ENCODE measurements around the gene GLB1L3. TPM values are rescaled to one million over a fixed set of nuclear protein-coding genes. Genes with fewer than 3 reads are reported as not detected.
"Not testable (repeated sequence)": the region's sequence is repeated elsewhere in the genome, so short reads cannot be mapped to it uniquely, and the experiment has no call there.

The GLB1L3 gene
- total RNA-seq, 3 donors from 2014 or later (not counting 1 experiment from before 2014, with no cell fraction given): 0.38 TPM; not detected in 2

- Mint-ChIP-seq H3K36me3 (no peaks in the 10 kb centered on the region), H3K27ac (no peak overlapping the region), H3K4me1 (peaks cover 3 to 9% of the 10 kb centered on the region in 2 donors), H3K27me3 (ENCODE audit: low read depth in 2 of 2) (peaks cover 0 to 10% of the 10 kb centered on the region in 2 donors), H3K4me3 (no peak overlapping the region), H3K9me3 (no peaks in the 10 kb centered on the region)
- H3K27ac ChIP-seq (ENCODE audit: low read length): no peak overlapping the region
- intact Hi-C loops (cut with micrococcal nuclease): no loop called here
- 89% methylated on average over 68 of the region's 68 CpGs for WGBS (ENCODE audit: insufficient coverage)
- H3K9me3 ChIP-seq (ENCODE audit: control insufficient read depth, insufficient read depth, low read length): no peaks in the 10 kb centered on the region
- peaks cover 6% of the 10 kb centered on the region for H3K4me1 ChIP-seq (ENCODE audit: control insufficient read depth, insufficient read depth, low read length)
- H3K4me3 ChIP-seq (ENCODE audit: low read length): no peak overlapping the region
- no peaks in the 10 kb centered on the region for H3K36me3 ChIP-seq (ENCODE audit: control insufficient read depth, insufficient read depth, low read length)
- DNase-seq (no peak), ATAC-seq (no peak)
- no peaks in the 10 kb centered on the region for H3K27me3 ChIP-seq (ENCODE audit: control insufficient read depth, insufficient read depth, low read length)
- no peak for TF ChIP-seq CTCF (IDR thresholded peaks at IDR 0.05)
Observed at GRCh38 chr11:134341805-134342571, 65.8 kb downstream of the GLB1L3 start.

DNA sequence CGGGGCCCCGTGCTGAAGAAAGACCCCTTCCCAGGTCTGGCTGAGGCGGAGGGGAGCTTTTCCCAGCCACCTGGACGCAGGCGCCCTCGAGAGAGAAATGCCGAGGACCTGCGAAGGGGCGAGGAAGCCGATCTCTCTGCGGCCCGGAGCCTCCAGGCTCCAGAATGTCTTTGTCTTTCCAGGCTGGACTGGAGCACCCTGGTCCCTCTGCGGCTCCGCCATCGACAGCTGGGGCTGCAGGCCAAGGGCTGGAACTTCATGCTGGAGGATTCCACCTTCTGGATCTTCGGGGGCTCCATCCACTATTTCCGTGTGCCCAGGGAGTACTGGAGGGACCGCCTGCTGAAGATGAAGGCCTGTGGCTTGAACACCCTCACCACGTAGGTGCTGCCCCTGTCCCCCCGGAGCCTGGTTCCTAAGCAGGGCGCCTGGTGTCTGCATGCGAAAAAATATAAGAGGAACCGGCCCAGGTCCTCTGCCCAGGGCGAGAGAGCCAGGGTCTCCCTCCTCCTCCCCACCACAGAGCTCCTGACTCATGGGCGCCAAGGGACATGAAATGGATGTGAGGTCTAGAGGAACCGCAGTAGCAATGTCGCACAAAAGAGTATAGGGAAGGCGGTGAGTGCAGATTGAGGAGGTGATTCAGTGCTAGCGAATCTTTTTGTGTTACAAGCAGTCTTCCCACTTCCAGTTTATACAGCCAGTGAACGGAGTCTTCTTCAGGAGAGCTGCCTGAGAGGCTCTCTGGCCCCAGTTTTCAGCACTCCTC is 66.6 kb downstream of the GLB1L3 start:
- Histone ChIP-seq H3K27me3 (ENCODE audit: control insufficient read depth, insufficient read depth, low read length) (no peaks in the 10 kb centered on the region), H3K4me3 (ENCODE audit: low read length) (no peak overlapping the region), H3K27ac (ENCODE audit: low read length) (no peak overlapping the region), H3K36me3 (ENCODE audit: control insufficient read depth, insufficient read depth, low read length) (no peaks in the 10 kb centered on the region), H3K9me3 (ENCODE audit: control insufficient read depth, insufficient read depth, low read length) (no peaks in the 10 kb centered on the region), H3K4me1 (ENCODE audit: control insufficient read depth, insufficient read depth, low read length) (peaks cover 11% of the 10 kb centered on the region)
- peaks cover 0 to 10% of the 10 kb centered on the region in 2 donors for H3K27me3 Mint-ChIP-seq (ENCODE audit: low read depth in 2 of 2)
- H3K27ac Mint-ChIP-seq: no peak overlapping the region
- H3K9me3 Mint-ChIP-seq: no peaks in the 10 kb centered on the region
- no peaks in the 10 kb centered on the region for H3K36me3 Mint-ChIP-seq
- H3K4me3 Mint-ChIP-seq: no peak overlapping the region
- no peak for TF ChIP-seq CTCF (IDR thresholded peaks at IDR 0.05)
- WGBS (ENCODE audit: insufficient coverage): 94% methylated on average over 30 of the region's 30 CpGs
- no peak for ATAC-seq
- intact Hi-C loops (cut with micrococcal nuclease): no loop called here
- peaks cover 8 to 15% of the 10 kb centered on the region in 2 donors for H3K4me1 Mint-ChIP-seq
- no peak for DNase-seq

DNA sequence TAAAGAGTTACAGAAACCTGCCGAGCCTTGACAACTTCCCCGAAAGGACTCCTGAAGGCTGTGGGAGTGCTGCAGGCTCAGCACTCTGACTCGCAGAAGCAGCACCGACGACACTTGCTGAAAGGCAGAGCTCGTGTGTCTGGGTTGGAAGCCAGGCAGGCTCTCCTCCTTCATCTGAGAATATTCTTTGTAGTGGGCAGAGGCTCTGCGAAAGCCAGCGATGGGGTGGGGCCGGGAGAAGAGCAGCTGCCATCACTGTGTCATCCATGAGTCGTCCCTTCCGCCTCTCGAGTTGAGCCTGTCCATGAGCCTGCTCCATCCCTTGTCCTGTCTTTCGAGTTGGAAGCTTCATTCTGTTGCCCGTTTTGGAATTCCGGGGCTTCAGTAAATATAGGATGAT is 67.5 kb downstream of the GLB1L3 start:
- Histone ChIP-seq H3K27me3 (ENCODE audit: control insufficient read depth, insufficient read depth, low read length) (no peaks in the 10 kb centered on the region), H3K9me3 (ENCODE audit: control insufficient read depth, insufficient read depth, low read length) (no peaks in the 10 kb centered on the region), H3K4me1 (ENCODE audit: control insufficient read depth, insufficient read depth, low read length) (peaks cover 17% of the 10 kb centered on the region), H3K27ac (ENCODE audit: low read length) (no peak overlapping the region), H3K36me3 (ENCODE audit: control insufficient read depth, insufficient read depth, low read length) (no peaks in the 10 kb centered on the region), H3K4me3 (ENCODE audit: low read length) (no peak overlapping the region)
- peak overlapping the region in 1 of 2 donors; percentile 16 for H3K27ac Mint-ChIP-seq
- peaks cover 8 to 17% of the 10 kb centered on the region in 2 donors for H3K4me1 Mint-ChIP-seq
- intact Hi-C loops (cut with micrococcal nuclease): no loop called here
- peaks cover 0 to 10% of the 10 kb centered on the region in 2 donors for H3K27me3 Mint-ChIP-seq (ENCODE audit: low read depth in 2 of 2)
- DNase-seq: no peak
- TF ChIP-seq CTCF (IDR thresholded peaks at IDR 0.05): no peak
- ATAC-seq: no peak
- no peaks in the 10 kb centered on the region for H3K9me3 Mint-ChIP-seq
- H3K36me3 Mint-ChIP-seq: no peaks in the 10 kb centered on the region
- no peak overlapping the region for H3K4me3 Mint-ChIP-seq
- 90% methylated on average over 15 of the region's 15 CpGs for WGBS (ENCODE audit: insufficient coverage)

- H3K27me3 ChIP-seq (ENCODE audit: control insufficient read depth, insufficient read depth, low read length); H3K9me3 Mint-ChIP-seq; H3K4me3 ChIP-seq (ENCODE audit: low read length); DNase-seq; H3K36me3 Mint-ChIP-seq; H3K27me3 Mint-ChIP-seq (ENCODE audit: low read depth in 2 of 2); H3K4me3 Mint-ChIP-seq; H3K9me3 ChIP-seq (ENCODE audit: control insufficient read depth, insufficient read depth, low read length); H3K36me3 ChIP-seq (ENCODE audit: control insufficient read depth, insufficient read depth, low read length); H3K27ac ChIP-seq (ENCODE audit: low read length); H3K27ac Mint-ChIP-seq; ATAC-seq; intact Hi-C loops (cut with micrococcal nuclease): not testable (repeated sequence)
- WGBS (ENCODE audit: insufficient coverage): 85% methylated on average over 26 of the region's 28 CpGs
- H3K4me1 Mint-ChIP-seq: peaks cover 19 to 27% of the 10 kb centered on the region in 2 donors
- H3K4me1 ChIP-seq (ENCODE audit: control insufficient read depth, insufficient read depth, low read length): peaks cover 22% of the 10 kb centered on the region
Observed at GRCh38 chr11:134344497-134345236, 68.5 kb downstream of the GLB1L3 start.
